HEK293T (cell line): ENCODE data around the gene RIMBP2.

Source experiments
- CTCF ChIA-PET: fragments of 350-600 bp; formaldehyde crosslinking; extraction: SDS; loops from one replicate; lab custom pipeline; 2021; ENCODE audit warnings: antibody characterized with exemption, inconsistent platforms; lab: Yijun Ruan, JAX
- POLR2A ChIA-PET: fragments of 350-600 bp; formaldehyde crosslinking; extraction: SDS; loops from one replicate; lab custom pipeline; 2020; ENCODE audit warnings: antibody characterized with exemption, inconsistent platforms; lab: Yijun Ruan, JAX
- DNase-seq: peaks from one replicate; pipeline ENCODE4 v3.0.0; 2012; ENCODE audit warnings: mixed read lengths; ENCODE audit errors: extremely low spot score
- ARNT ChIP-seq: fragments of 450-650 bp; IDR thresholded peaks from 2 replicates; pipeline ENCODE4 v1.6.1; 2017; ENCODE audit warnings: mild to moderate bottlenecking
- BHLHE40 ChIP-seq: fragments of 450-650 bp; IDR thresholded peaks from 2 replicates; pipeline ENCODE4 v1.6.1; 2016; ENCODE audit warnings: mild to moderate bottlenecking, moderate library complexity, borderline replicate concordance
- CTBP1 ChIP-seq: fragments of 450-650 bp; IDR thresholded peaks from 2 replicates; pipeline ENCODE4 v1.6.1; 2016; ENCODE audit warnings: borderline replicate concordance
- ELF4 ChIP-seq: fragments of 450-650 bp; IDR thresholded peaks from 2 replicates; pipeline ENCODE4 v1.6.1; 2017; ENCODE audit warnings: antibody characterized with exemption
- FOXA1 ChIP-seq: fragments of 450-650 bp; IDR thresholded peaks from 2 replicates; pipeline ENCODE4 v1.6.1; 2016; ENCODE audit warnings: mild to moderate bottlenecking
- FOXK2 ChIP-seq: fragments of 450-650 bp; IDR thresholded peaks from 2 replicates; pipeline ENCODE4 v1.6.1; 2016; ENCODE audit warnings: mild to moderate bottlenecking
- HDGF ChIP-seq: fragments of 450-650 bp; IDR thresholded peaks from 2 replicates; pipeline ENCODE4 v1.6.1; 2017; ENCODE audit warnings: antibody characterized with exemption, borderline replicate concordance
- L3MBTL2 ChIP-seq: fragments of 450-650 bp; conservative IDR thresholded peaks from 2 replicates; pipeline ENCODE4 v1.6.1; 2016; ENCODE audit warnings: mild to moderate bottlenecking
- LEF1 ChIP-seq: fragments of 450-650 bp; IDR thresholded peaks from 2 replicates; pipeline ENCODE4 v1.6.1; 2017; ENCODE audit warnings: mild to moderate bottlenecking, borderline replicate concordance
- NFRKB ChIP-seq: fragments of 450-650 bp; IDR thresholded peaks from 2 replicates; pipeline ENCODE4 v1.6.1; 2016; ENCODE audit warnings: mild to moderate bottlenecking, moderate library complexity
- SP1 ChIP-seq: fragments of 450-650 bp; IDR thresholded peaks from 2 replicates; pipeline ENCODE4 v1.6.1; 2017
- SUZ12 ChIP-seq: fragments of 450-650 bp; IDR thresholded peaks from 2 replicates; pipeline ENCODE4 v1.6.1; 2016; ENCODE audit warnings: mild to moderate bottlenecking
- TARDBP ChIP-seq: fragments of 450-650 bp; IDR thresholded peaks from 2 replicates; pipeline ENCODE4 v1.6.1; 2016
- ZNF384 ChIP-seq: fragments of 450-650 bp; IDR thresholded peaks from 2 replicates; pipeline ENCODE4 v1.6.1; 2016
- TF ChIP-seq, protein P1 (sequence below): fragments of 450-650 bp; IDR thresholded peaks from 2 replicates; pipeline ENCODE4 v1.6.1; 2016

The RIMBP2 gene

GRCh38 chr12:130613831-130614529 is 102.1 kb downstream of the RIMBP2 start:
- ChIA-PET POLR2A (no interaction called here), CTCF (no interaction called here)
- TF ChIP-seq BHLHE40: no peak
- TF ChIP-seq SP1: no peak
- no peak for DNase-seq

- ChIA-PET POLR2A (no interaction called here), CTCF (no interaction called here)
- DNase-seq: no peak
- TF ChIP-seq ELF4: no peak
- no peak for TF ChIP-seq L3MBTL2
- TF ChIP-seq SUZ12: no peak
- TF ChIP-seq FOXK2: no peak
- TF ChIP-seq, protein P1, sequence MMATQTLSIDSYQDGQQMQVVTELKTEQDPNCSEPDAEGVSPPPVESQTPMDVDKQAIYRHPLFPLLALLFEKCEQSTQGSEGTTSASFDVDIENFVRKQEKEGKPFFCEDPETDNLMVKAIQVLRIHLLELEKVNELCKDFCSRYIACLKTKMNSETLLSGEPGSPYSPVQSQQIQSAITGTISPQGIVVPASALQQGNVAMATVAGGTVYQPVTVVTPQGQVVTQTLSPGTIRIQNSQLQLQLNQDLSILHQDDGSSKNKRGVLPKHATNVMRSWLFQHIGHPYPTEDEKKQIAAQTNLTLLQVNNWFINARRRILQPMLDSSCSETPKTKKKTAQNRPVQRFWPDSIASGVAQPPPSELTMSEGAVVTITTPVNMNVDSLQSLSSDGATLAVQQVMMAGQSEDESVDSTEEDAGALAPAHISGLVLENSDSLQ: no peak
- no peak for TF ChIP-seq TARDBP
- no peak for TF ChIP-seq CTBP1
Observed at GRCh38 chr12:130613131-130613530, 103.0 kb downstream of the RIMBP2 start.

DNA sequence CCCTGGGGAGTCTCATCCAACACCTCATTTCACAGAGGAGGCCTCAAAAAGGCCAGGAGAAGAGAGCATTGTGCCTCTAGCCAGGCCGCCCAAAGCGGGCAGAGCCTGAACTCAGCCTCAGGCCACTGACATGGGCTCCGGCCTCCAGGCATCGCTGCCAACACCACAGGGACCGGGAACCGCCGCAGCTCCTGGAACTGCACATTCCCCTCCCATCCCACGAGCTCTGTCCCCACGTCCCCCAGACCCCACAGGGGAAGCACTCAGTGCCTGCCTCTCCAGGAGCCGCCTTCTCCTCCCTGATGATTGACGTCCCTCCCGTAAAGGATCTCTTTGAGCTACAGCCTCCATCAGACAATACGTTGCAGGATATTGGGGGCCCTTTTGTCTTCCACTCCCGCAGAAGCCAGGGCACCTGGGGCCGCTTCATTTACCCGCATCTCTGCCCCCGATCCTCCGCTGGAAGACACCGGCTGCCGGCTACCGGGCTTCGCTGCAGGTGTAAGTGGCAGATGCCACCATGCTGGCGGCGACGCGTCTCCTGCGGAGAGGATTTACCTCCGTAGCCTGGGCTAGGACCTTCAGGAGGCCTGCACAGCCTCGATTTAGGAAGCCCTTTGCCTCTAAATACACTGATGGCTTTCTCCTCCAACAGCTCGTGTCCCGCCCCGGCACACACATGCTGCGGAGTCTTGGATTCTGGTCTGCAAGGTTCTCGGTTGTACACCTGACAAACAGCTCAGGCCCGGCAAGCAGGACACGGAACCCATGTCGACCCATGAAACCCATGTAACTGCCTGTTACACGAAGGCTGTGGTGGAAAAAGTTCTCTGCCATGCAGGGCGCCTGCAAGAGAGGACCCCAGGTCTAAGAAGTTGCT is 104.8 kb downstream of the RIMBP2 start:
- TF ChIP-seq FOXK2 (no peak), TARDBP (no peak), ELF4 (no peak), L3MBTL2 (no peak), ZNF384 (no peak), CTBP1 (no peak), LEF1 (no peak), SP1 (no peak), ARNT (no peak), BHLHE40 (no peak), NFRKB (no peak), HDGF (no peak), FOXA1 (no peak)
- TF ChIP-seq, protein P1: no peak
- DNase-seq: no peak
- CTCF ChIA-PET: no interaction called here
- POLR2A ChIA-PET: no interaction called here

DNA sequence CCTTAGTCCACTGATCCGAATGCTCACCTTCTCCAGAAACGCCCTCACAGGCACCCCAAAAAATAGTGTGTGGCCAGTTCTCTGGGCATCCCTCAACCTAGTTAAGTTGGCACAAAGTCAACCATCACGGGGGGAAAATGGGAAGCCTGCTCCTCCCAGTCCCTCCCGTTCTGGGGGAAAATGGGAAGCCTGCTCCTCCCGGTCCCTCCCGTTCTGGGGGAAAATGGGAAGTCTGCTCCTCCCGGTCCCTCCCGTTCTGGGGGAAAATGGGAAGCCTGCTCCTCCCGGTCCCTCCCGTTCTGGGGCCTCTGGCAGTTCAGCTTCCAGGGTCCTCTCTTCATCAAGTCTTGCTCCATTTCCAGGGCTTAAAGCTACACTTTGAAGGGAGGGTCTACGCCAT is 106.1 kb downstream of the RIMBP2 start:
- DNase-seq: no peak
- TF ChIP-seq LEF1 (no peak), NFRKB (no peak), ELF4 (no peak), L3MBTL2 (no peak), HDGF (no peak), TARDBP (no peak), CTBP1 (no peak), BHLHE40 (no peak), SUZ12 (no peak), FOXK2 (no peak)
- ChIA-PET CTCF (no interaction called here), POLR2A (no interaction called here)

GRCh38 chr12:130608831-130609230 is 107.3 kb downstream of the RIMBP2 start:
- POLR2A ChIA-PET: no interaction called here
- TF ChIP-seq SUZ12 (no peak), BHLHE40 (no peak), CTBP1 (no peak), FOXK2 (no peak), SP1 (no peak)
- DNase-seq: no peak
- CTCF ChIA-PET: no interaction called here

DNA sequence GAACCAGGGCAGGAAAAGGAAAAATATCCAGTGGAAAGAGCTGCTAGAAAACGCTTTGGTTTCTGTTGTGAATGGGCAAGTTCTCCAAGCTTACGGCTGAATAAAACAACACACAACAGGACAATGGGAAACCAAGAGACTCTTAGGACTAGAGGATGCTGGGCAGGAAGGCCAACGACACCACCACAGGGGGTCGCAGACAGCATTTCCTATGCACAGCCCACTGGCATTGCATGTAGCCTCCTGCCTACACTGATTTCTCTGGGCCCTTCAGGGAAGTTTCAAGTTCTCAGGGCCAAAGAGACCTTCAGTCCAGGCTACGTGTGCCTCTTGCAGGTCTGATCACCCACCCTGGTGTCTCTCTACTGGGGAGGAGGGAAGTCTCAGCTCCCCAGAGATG is 108.0 kb downstream of the RIMBP2 start:
- DNase-seq: no peak
- TF ChIP-seq BHLHE40: no peak
- no peak for TF ChIP-seq TARDBP
- ChIA-PET POLR2A (no interaction called here), CTCF (no interaction called here)

DNA sequence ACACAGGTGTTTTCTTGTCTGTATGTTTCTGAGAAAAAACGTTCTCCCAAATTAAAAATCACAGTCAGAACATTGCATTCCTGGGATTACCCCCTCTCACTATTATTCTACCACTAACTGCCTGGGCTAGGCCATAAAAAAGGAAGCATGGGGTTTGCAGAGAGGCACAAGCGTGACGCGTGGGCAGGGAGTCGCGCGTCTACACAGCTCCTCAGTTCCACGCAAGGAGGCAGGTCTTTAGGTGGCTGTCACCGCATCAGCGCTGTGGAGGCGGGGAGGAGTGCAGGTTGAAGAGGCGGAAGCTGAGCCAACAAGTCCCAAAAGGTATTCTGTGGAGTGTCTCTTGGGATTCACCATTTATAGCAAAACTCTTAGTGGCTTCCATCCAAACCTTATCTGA is 109.9 kb downstream of the RIMBP2 start:
- DNase-seq: no peak
- CTCF ChIA-PET: no interaction called here
- TF ChIP-seq LEF1 (no peak), ZNF384 (no peak), ARNT (no peak), CTBP1 (no peak), BHLHE40 (no peak)
- POLR2A ChIA-PET: no interaction called here
